Omental fat pad (tissue), 4 donors: ENCODE measurements around the gene POLR3A. TPM values are rescaled to one million over a fixed set of nuclear protein-coding genes. Genes with fewer than 3 reads are reported as not detected.

Experiments used
- ATAC-seq: fragments of 150-250 bp; one replicate; pipeline ENCODE4 v1.9.1; 2016; ENCODE audit warnings: mild to moderate bottlenecking, moderate library complexity; ENCODE audit not compliant: low FRiP score
- DNase-seq: peaks from one replicate; pipeline ENCODE4 v3.0.0-alpha.2; 2019; ENCODE audit warnings: low spot score
- total RNA-seq, 4 donors: library from RNA; depleted of rRNA; stranded (reverse); fragments of >200 nt; gene quantifications; one replicate each; pipeline ENCODE4 v1.1.0, GENCODE V29; 2016
- TF ChIP-seq, protein P1 (sequence below), 3 donors: fragments of 450-650 bp; IDR thresholded peaks; one replicate each; pipeline ENCODE4 v1.5.1; 2016 to 2017; ENCODE audit warnings: antibody characterized with exemption in 3 of 3, mild to moderate bottlenecking in 3 of 3, moderate library complexity in 2 of 3

The POLR3A gene
- total RNA-seq, 4 donors from 2014 or later = 9.6 to 18.5 (median 13.0) TPM

DNA sequence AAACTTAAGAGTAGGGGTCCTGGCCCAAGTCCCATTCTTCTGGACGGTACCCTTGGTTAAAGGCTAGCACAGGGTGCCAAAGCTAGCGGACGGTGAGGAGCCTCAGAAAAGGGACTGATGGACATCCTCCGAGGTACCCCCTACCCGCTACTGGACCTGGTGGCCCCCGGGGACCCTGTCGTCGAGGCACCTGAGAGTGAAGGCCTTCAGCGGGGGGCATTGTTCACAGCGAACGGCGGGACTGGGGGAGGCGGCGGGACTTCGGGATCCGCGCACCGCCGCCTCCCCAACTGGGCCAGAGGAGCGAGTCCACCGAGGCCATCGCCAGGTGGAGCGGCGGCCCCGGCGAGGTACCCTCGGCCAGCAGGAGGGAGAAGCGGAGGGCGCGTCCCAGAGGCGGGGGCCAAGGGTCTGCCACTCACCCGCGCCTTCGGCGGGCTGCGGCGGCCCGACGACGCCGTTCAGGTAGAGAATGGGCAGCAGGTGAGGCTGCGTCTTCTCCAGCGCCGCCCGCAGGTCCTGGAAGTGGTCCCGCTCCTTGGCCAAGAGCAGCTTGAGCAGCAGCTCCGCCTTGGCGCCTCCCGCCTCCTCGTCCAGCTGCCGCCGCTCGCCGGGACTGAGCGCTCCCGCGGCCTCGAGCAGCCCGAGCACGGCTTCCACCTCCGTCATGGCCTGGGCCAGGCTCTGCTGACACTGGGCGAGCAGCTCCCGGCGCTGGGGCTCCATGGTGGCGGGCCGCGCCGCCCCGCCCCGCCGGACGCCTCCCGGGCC is 103.3 kb downstream of the POLR3A start:
- TF ChIP-seq, protein P1, sequence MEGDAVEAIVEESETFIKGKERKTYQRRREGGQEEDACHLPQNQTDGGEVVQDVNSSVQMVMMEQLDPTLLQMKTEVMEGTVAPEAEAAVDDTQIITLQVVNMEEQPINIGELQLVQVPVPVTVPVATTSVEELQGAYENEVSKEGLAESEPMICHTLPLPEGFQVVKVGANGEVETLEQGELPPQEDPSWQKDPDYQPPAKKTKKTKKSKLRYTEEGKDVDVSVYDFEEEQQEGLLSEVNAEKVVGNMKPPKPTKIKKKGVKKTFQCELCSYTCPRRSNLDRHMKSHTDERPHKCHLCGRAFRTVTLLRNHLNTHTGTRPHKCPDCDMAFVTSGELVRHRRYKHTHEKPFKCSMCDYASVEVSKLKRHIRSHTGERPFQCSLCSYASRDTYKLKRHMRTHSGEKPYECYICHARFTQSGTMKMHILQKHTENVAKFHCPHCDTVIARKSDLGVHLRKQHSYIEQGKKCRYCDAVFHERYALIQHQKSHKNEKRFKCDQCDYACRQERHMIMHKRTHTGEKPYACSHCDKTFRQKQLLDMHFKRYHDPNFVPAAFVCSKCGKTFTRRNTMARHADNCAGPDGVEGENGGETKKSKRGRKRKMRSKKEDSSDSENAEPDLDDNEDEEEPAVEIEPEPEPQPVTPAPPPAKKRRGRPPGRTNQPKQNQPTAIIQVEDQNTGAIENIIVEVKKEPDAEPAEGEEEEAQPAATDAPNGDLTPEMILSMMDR (IDR thresholded peaks at IDR 0.05) = no peak
- no peak for DNase-seq
- ATAC-seq = peak; percentile 57

DNA sequence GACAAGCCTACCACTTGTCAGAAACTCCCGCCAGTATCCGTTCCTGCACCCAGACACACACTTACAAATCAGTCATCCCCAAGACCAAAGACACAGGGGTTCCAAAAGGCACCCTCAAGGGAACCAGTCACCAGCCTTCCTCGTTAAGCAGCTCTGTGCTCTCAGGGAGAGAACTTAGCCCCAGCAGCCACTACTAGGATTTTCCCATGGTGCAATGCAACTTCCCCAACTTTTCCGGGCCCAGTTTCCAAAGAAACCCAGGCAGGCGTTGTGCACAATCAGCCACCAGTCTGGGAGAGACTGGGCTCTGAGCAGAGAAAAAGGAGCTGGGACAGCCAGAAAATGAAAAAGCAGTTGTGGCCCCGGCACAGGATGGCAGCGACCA is 103.9 kb downstream of the POLR3A start:
- TF ChIP-seq, protein P1 (IDR thresholded peaks at IDR 0.05) = no peak
- DNase-seq (no peak), ATAC-seq (no peak)

DNA sequence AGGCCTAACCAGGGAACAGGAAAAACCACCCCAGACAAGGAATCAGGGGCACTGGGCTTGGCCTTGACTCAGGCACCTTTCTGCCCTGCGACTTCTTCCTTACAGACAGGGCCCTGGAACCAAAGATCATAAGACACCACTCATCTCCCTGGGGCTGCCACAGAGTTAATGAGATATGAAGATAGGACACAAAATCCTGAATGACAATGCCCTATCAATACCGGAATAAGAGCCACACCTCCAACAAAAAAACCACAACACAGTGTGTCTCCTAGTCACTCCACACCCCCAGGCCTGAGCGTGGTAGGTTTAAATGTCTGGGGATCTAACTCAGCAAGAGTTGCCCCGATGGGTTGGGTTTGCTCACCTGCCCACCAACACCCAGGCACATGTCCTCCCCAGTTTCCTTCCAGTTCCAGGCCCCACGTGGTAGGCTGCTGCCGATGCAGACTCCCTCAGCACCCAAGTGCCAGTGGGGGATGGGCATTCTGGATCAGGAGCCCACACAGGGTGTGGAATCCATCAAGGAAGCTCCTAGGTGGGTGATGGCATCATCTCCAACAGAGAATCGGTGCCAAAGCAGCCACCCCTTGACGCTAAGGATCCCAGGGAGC is 106.6 kb downstream of the POLR3A start:
- ATAC-seq (no peak), DNase-seq (no peak)
- TF ChIP-seq, protein P1 (IDR thresholded peaks at IDR 0.05) = no peak

DNA sequence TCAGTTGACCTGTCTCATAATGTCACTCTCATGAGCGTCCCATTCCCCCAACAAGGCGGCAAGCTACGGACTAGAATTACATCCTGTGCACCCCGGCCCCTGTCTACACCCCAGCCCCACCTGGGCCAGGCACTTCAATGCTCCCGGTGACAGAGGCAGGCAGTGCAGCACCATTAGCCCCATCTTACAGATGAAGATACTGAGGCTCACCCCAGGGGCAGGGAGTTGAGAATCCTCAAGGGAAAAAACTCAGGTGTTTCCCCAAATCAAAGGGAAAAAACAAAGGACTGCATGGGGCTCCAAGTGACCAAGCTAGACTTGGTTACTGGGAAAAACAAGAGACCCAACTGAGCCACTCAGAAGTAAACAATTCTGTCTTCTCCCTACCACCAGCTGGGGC is 107.3 kb downstream of the POLR3A start:
- DNase-seq = no peak
- TF ChIP-seq, protein P1 (IDR thresholded peaks at IDR 0.05) = no peak
- ATAC-seq = no peak

DNA sequence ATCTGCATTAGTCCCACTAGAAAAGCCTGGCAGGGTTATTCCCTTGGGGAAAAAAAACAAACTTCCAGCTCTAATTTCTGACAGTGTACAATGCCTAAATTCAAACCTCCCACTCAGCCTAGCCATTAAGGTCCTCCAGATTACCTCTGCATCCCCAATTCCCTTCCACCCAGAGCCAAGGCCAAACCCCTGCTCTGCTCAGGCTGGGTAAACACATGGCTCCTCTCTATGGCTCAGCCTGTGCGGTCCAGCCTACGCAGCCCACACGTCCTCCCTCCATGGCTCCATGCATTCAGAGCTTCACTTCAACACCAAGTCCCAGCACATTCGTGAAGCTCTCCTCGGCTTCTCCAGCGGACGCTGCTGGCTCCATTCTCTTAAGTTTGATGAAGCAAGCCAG is 107.9 kb downstream of the POLR3A start:
- DNase-seq (no peak), ATAC-seq (no peak)

DNA sequence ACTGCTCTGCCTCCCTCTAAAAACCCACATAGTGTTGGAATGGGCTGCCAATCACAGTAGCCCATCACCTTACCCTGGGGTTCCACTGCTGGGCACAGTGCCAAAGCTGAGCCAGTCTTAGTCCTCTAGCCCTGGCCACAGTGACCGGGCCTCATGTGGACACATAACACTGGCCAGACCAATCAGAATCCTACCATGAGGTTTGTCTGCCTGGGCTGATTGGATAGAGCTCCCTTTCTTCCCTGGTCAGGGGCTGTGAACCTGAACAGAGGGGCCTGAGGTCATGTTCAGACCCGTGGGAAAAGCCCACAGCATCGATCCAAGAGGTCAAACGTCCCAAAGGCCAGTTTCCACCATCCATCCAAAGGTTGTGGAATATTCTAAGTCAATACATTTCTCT is 108.8 kb downstream of the POLR3A start:
- no peak for DNase-seq
- TF ChIP-seq, protein P1 (IDR thresholded peaks at IDR 0.05) = no peak
- no peak for ATAC-seq

More for the DNA sequence above, 107.9 kb downstream of the POLR3A start:
- TF ChIP-seq, protein P1 (IDR thresholded peaks at IDR 0.05) = no peak

DNA sequence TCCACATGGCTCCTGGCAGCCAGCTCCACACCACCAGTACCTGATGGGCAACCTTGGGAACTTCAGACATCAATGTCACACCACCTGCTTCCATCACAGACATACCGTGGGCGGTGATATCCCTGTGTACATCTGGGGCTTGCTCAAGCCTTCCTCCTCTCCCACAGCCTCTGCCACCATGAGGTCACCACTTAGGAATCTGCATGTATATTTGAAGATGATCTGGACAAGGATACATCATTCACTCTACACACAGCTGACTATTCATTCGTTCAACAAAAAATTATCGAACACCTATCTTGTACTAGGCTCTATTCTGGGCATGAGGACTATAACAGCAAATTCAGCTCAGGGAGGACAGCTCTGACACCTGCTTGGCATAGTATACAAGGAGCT is 109.6 kb downstream of the POLR3A start:
- no peak for DNase-seq
- peak; percentile 57 for ATAC-seq
- TF ChIP-seq, protein P1 (IDR thresholded peaks at IDR 0.05) = no peak
